DOHH2 (cell line): ENCODE measurements around the gene DMAC2.

Source experiments
- H3F3A ChIP-seq: fragments of 200-600 bp; sonication (generic), shearing (Covaris generic); 2 replicates; pipeline ENCODE4 v1.6.0; 2016; ENCODE audit warnings: antibody characterized with exemption, mild to moderate bottlenecking; ENCODE audit not compliant: control insufficient read depth, insufficient read depth
- H3K27ac ChIP-seq: fragments of 200-600 bp; sonication (generic); 2 replicates; pipeline ENCODE4 v1.5.1; 2014; ENCODE audit warnings: low read depth, mild to moderate bottlenecking, low read length, moderate library complexity
- H3K27me3 ChIP-seq: fragments of 200-600 bp; sonication (generic); 2 replicates; pipeline ENCODE4 v1.6.1; 2014; ENCODE audit warnings: mild to moderate bottlenecking, low read length, mixed read lengths; ENCODE audit not compliant: control insufficient read depth
- H3K36me3 ChIP-seq: fragments of 200-600 bp; sonication (generic); 2 replicates; pipeline ENCODE4 v1.6.1; 2014; ENCODE audit warnings: mild to moderate bottlenecking, low read length, moderate library complexity, mixed read lengths; ENCODE audit not compliant: control insufficient read depth
- H3K4me1 ChIP-seq: fragments of 200-600 bp; sonication (generic); 2 replicates; pipeline ENCODE4 v1.6.1; 2014; ENCODE audit warnings: mild to moderate bottlenecking, low read length, mixed read lengths; ENCODE audit not compliant: control insufficient read depth
- H3K4me2 ChIP-seq: fragments of 200-600 bp; sonication (generic); 2 replicates; pipeline ENCODE4 v1.6.0; 2014; ENCODE audit warnings: mild to moderate bottlenecking, low read length, moderate library complexity
- H3K4me3 ChIP-seq: fragments of 200-600 bp; sonication (generic); 2 replicates; pipeline ENCODE4 v1.5.1; 2014; ENCODE audit warnings: mild to moderate bottlenecking, low read length, mixed read lengths
- H3K79me2 ChIP-seq: fragments of 200-600 bp; sonication (generic); 2 replicates; pipeline ENCODE4 v1.6.1; 2014; ENCODE audit warnings: mild to moderate bottlenecking, low read length, mixed read lengths; ENCODE audit not compliant: control insufficient read depth
- H3K9me2 ChIP-seq: fragments of 200-600 bp; sonication (generic); replicated peaks from 2 replicates; pipeline ENCODE4 v1.6.1; 2014; ENCODE audit warnings: mild to moderate bottlenecking, low read length, mixed read lengths; ENCODE audit not compliant: control insufficient read depth
- H3K9me3 ChIP-seq: fragments of 200-600 bp; sonication (generic); 2 replicates; pipeline ENCODE4 v1.6.1; 2014; ENCODE audit warnings: antibody characterized with exemption, low read length, mixed read lengths; ENCODE audit not compliant: control insufficient read depth, insufficient read depth
- H4K20me1 ChIP-seq: fragments of 200-600 bp; sonication (generic); 2 replicates; pipeline ENCODE4 v1.6.0; 2014; ENCODE audit warnings: low read depth, mild to moderate bottlenecking, antibody characterized with exemption, low read length, moderate library complexity; ENCODE audit not compliant: control insufficient read depth, insufficient read depth
- EZH2phosphoT487 ChIP-seq: fragments of 200-600 bp; sonication (generic); IDR thresholded peaks from 2 replicates; pipeline ENCODE4 v1.6.1; 2017; ENCODE audit warnings: borderline replicate concordance, mild to moderate bottlenecking, antibody characterized with exemption, low read length, moderate library complexity, mixed read lengths
- TF ChIP-seq, protein P1 (sequence below): fragments of 200-600 bp; sonication (generic); IDR thresholded peaks from one replicate; pipeline ENCODE4 v1.5.1; 2014; ENCODE audit warnings: antibody characterized with exemption, mild to moderate bottlenecking, low read depth, low read length; ENCODE audit not compliant: poor library complexity, severe bottlenecking

The DMAC2 gene

GRCh38 chr19:41399525-41399924, 40.2 kb downstream of the DMAC2 start:
- Histone ChIP-seq H3F3A (no peaks in the 10 kb centered on the region), H3K79me2 (peaks cover 43% of the 10 kb centered on the region), H3K4me2 (no peak overlapping the region), H3K4me3 (no peak overlapping the region), H3K9me2 (no peaks in the 10 kb centered on the region), H3K27ac (no peak overlapping the region), H3K27me3 (no peaks in the 10 kb centered on the region), H3K9me3 (no peaks in the 10 kb centered on the region), H3K4me1 (peaks cover 28% of the 10 kb centered on the region), H4K20me1 (no peaks in the 10 kb centered on the region), H3K36me3 (peaks cover 14% of the 10 kb centered on the region)
- TF ChIP-seq EZH2phosphoT487 = no peak

DNA sequence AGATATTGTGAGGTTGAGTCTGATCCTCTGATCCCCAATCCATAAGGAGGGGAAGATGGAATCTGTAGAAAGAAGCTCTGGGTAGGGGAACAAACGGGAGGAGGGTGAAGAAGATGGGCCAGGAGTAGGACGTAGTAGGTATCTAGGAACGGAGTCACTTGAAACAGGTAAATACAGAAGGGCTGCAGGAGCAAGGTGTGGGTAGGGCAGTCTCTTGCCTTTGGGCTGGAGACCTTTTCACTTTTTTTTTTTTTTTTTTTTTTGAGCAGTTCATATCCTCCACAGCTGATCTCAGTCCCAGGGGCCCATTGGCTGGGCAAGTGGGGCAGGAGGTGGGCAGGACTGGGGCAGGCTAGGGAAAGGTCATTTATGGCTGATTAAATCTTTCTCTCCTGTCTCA, 40.6 kb downstream of the DMAC2 start:
- Histone ChIP-seq H3K4me2 (peak overlapping the region; percentile 64), H3K4me1 (peaks cover 30% of the 10 kb centered on the region), H3K9me2 (no peaks in the 10 kb centered on the region), H3K9me3 (no peaks in the 10 kb centered on the region), H3K36me3 (peaks cover 14% of the 10 kb centered on the region), H3K4me3 (peak overlapping the region; percentile 99), H3K27ac (no peak overlapping the region), H3K27me3 (no peaks in the 10 kb centered on the region), H3K79me2 (peaks cover 48% of the 10 kb centered on the region), H3F3A (no peaks in the 10 kb centered on the region), H4K20me1 (no peaks in the 10 kb centered on the region)
- no peak for TF ChIP-seq EZH2phosphoT487
- TF ChIP-seq, protein P1, sequence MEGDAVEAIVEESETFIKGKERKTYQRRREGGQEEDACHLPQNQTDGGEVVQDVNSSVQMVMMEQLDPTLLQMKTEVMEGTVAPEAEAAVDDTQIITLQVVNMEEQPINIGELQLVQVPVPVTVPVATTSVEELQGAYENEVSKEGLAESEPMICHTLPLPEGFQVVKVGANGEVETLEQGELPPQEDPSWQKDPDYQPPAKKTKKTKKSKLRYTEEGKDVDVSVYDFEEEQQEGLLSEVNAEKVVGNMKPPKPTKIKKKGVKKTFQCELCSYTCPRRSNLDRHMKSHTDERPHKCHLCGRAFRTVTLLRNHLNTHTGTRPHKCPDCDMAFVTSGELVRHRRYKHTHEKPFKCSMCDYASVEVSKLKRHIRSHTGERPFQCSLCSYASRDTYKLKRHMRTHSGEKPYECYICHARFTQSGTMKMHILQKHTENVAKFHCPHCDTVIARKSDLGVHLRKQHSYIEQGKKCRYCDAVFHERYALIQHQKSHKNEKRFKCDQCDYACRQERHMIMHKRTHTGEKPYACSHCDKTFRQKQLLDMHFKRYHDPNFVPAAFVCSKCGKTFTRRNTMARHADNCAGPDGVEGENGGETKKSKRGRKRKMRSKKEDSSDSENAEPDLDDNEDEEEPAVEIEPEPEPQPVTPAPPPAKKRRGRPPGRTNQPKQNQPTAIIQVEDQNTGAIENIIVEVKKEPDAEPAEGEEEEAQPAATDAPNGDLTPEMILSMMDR = no peak

GRCh38 chr19:41398598-41398997, 41.1 kb downstream of the DMAC2 start:
- Histone ChIP-seq H3K9me3 (no peaks in the 10 kb centered on the region), H3K36me3 (peaks cover 17% of the 10 kb centered on the region), H3K4me1 (peaks cover 30% of the 10 kb centered on the region), H3K9me2 (no peaks in the 10 kb centered on the region), H3K27ac (no peak overlapping the region), H3K79me2 (peaks cover 53% of the 10 kb centered on the region), H3K4me3 (peak overlapping the region; percentile 99), H4K20me1 (no peaks in the 10 kb centered on the region), H3F3A (no peaks in the 10 kb centered on the region), H3K4me2 (peak overlapping the region; percentile 64), H3K27me3 (no peaks in the 10 kb centered on the region)
- no peak for TF ChIP-seq EZH2phosphoT487
- TF ChIP-seq, protein P1 = no peak

GRCh38 chr19:41398050-41398418, 41.7 kb downstream of the DMAC2 start:
- Histone ChIP-seq H3F3A (no peaks in the 10 kb centered on the region), H4K20me1 (no peaks in the 10 kb centered on the region), H3K4me1 (peaks cover 30% of the 10 kb centered on the region), H3K9me2 (no peaks in the 10 kb centered on the region), H3K36me3 (peaks cover 17% of the 10 kb centered on the region), H3K9me3 (no peaks in the 10 kb centered on the region), H3K4me3 (peak overlapping the region; percentile 99), H3K79me2 (peaks cover 58% of the 10 kb centered on the region), H3K4me2 (peak overlapping the region; percentile 64), H3K27me3 (no peaks in the 10 kb centered on the region), H3K27ac (peak overlapping the region; percentile 78)
- TF ChIP-seq, protein P1 = no peak
- TF ChIP-seq EZH2phosphoT487 = no peak
